Fibroblast of the conjunctiva (primary cell): Measurements from ENCODE around the gene MAOA.

Source experiments
- DNase-seq: peaks from one replicate; pipeline ENCODE4 v3.0.0-alpha.2; 2010; ENCODE audit warnings: low read depth

Gene MAOA

GRCh38 chrX:43758044-43758443 lies 101.9 kb downstream of the MAOA start:
- no peak for DNase-seq

GRCh38 chrX:43785930-43786591 lies 130.0 kb downstream of the MAOA start:
- no peak for DNase-seq
